ENCODE data around the gene CLTB. TPM values are rescaled to one million over a fixed set of nuclear protein-coding genes. Genes with fewer than 3 reads are reported as not detected.

Gene CLTB
- total and polyA plus RNA-seq, 10 of the 15 experiments (the other 5 are each of a cell fraction or from before 2014, with no cell fraction given) = 1.6 to 52.8 (median 36.9) TPM

DNA sequence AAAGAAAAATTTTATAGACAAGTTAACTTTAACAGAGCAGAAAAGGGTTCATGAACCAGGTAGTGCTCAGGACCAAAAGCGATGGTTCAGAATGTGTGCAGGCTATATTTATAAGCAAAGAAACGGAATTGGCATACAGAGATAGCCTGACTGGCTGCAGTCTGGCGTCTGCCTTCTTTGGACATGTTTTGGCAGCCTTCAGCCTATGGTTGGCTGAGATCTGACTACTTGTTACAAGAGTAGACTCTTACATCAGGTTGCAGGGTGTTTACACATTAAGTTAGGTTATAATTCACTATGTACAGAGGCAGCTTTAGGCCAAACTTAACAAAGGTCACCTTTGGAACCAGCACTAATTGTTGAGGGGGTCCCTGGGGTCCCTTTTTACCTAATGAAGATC, 34.9 kb downstream of the CLTB start:
- Histone ChIP-seq H3K79me2 (ENCODE audit: control insufficient read depth, insufficient read depth, low read length) (peaks cover 15% of the 10 kb centered on the region), H3K36me3 (ENCODE audit: control insufficient read depth in 2 of 2, insufficient read depth in 2 of 2, low read length in 1 of 2) (peaks cover 21 to 25% of the 10 kb centered on the region in 2 experiments), H4K20me1 (ENCODE audit: control insufficient read depth, insufficient read depth) (peaks cover 3% of the 10 kb centered on the region; the same call in 1 of the 2 replicates), H3K9me3 (replicated peaks; ENCODE audit: control insufficient read depth, insufficient read depth, low read length) (no peaks in the 10 kb centered on the region; the same call in 2 of the 3 replicates), H3K27me3 (replicated peaks in 1 of 2; ENCODE audit: control insufficient read depth in 2 of 2, insufficient read depth in 2 of 2, low read length in 1 of 2) (no peaks in the 10 kb centered on the region), H3K9ac (ENCODE audit: control insufficient read depth, insufficient read depth, low read length) (no peak overlapping the region), H3K4me1 (ENCODE audit: control insufficient read depth, insufficient read depth, low read length) (peaks cover under 1% of the 10 kb centered on the region; the same call in 1 of the 2 replicates), H3K4me3 (no peak overlapping the region), H3K4me2 (ENCODE audit: control insufficient read depth, insufficient read depth) (no peak overlapping the region), H3K27ac (ENCODE audit: control insufficient read depth, insufficient read depth) (no peak overlapping the region), H2AFZ (ENCODE audit: control insufficient read depth, low read depth, low read length) (no peak overlapping the region)
- FAIRE-seq (no peak), DNase-seq (ENCODE audit: low read depth, low spot score) (no peak), ATAC-seq (no peak)
- no TSS peak for BruUV-seq (replicated peaks)
- ChIA-PET CTCF (no interaction called here), POLR2A (no interaction called here), SMC1A (ENCODE audit: uncharacterized antibody, unreplicated experiment) (interaction anchor here (1.0 kb wide), 1 partner anchor 54 kb away, joined by 3 read pairs; no protein-coding TSS in a partner anchor), RAD21 (ENCODE audit: unreplicated experiment) (no interaction called here)
- intact Hi-C loops (cut with micrococcal nuclease; ENCODE audit: unreplicated experiment) (loop anchor here (10.0 kb wide), 1 partner anchor 153 kb away; the partner anchor contains the start of gene RNF44), in situ Hi-C loops (cut with MboI) (no loop called here)
- 98% methylated on average over 3 of the region's 3 CpGs for WGBS (ENCODE audit: insufficient coverage, insufficient replicate concordance, low lambda C conversion rate, missing lambda C conversion rate)
- TF ChIP-seq SKIL (IDR thresholded peaks at IDR 0.05; ENCODE audit: low read depth, poor library complexity, severe bottlenecking) = no peak

GRCh38 chr5:176379881-176380280, 36.5 kb downstream of the CLTB start:
- no TSS peak for BruUV-seq (replicated peaks)
- H3K9ac ChIP-seq (ENCODE audit: control insufficient read depth, insufficient read depth, low read length) = no peak overlapping the region
- H3K4me3 ChIP-seq = no peak overlapping the region
- no peak overlapping the region for H3K27ac ChIP-seq (ENCODE audit: control insufficient read depth, insufficient read depth)
- no peaks in the 10 kb centered on the region for H3K79me2 ChIP-seq (ENCODE audit: control insufficient read depth, insufficient read depth, low read length)
- peak; percentile 68 for FAIRE-seq
- H3K36me3 ChIP-seq (ENCODE audit: control insufficient read depth in 2 of 2, insufficient read depth in 2 of 2, low read length in 1 of 2) = peaks cover 8 to 21% of the 10 kb centered on the region in 2 experiments; a peak in 3 of 4 replicates
- in situ Hi-C loops (cut with MboI) (no loop called here), intact Hi-C loops (cut with micrococcal nuclease; ENCODE audit: unreplicated experiment) (loop anchor here (10.0 kb wide), 1 partner anchor 155 kb away; the partner anchor contains the start of gene RNF44)
- peak; percentile 87 for ATAC-seq
- no peak overlapping the region for H2AFZ ChIP-seq (ENCODE audit: control insufficient read depth, low read depth, low read length)
- CTCF ChIA-PET = no interaction called here
- no peak overlapping the region for H3K4me2 ChIP-seq (ENCODE audit: control insufficient read depth, insufficient read depth)
- no peaks in the 10 kb centered on the region for H3K4me1 ChIP-seq (ENCODE audit: control insufficient read depth, insufficient read depth, low read length)
- POLR2A ChIA-PET = interaction anchor here (1.0 to 1.5 kb wide), 4 partner anchors 9 to 26 kb away, joined by 3 to 7 read pairs (median 4); partner anchors contain the start of genes HIGD2A and NOP16
- SMC1A ChIA-PET (ENCODE audit: uncharacterized antibody, unreplicated experiment) = interaction anchor here (1.2 kb wide), 1 partner anchor 18 kb away, joined by 7 read pairs; the partner anchor contains the start of gene KIAA1191
- no peaks in the 10 kb centered on the region for H3K27me3 ChIP-seq (replicated peaks in 1 of 2; ENCODE audit: control insufficient read depth in 2 of 2, insufficient read depth in 2 of 2, low read length in 1 of 2)
- 45% methylated on average over 3 of the region's 3 CpGs for WGBS (ENCODE audit: insufficient coverage, insufficient replicate concordance, low lambda C conversion rate, missing lambda C conversion rate)
- no peaks in the 10 kb centered on the region for H4K20me1 ChIP-seq (ENCODE audit: control insufficient read depth, insufficient read depth)
- DNase-seq (ENCODE audit: low read depth, low spot score) = no peak
- RAD21 ChIA-PET (ENCODE audit: unreplicated experiment) = interaction anchor here (1.0 to 1.5 kb wide), 2 partner anchors 9 to 18 kb away, joined by 3 to 4 read pairs; partner anchors contain the start of gene KIAA1191
- no peaks in the 10 kb centered on the region; the same call in 2 of the 3 replicates for H3K9me3 ChIP-seq (replicated peaks; ENCODE audit: control insufficient read depth, insufficient read depth, low read length)
- TF ChIP-seq TCF12 (IDR thresholded peaks at IDR 0.05; ENCODE audit: low read depth, low read length) = no peak
- TF ChIP-seq KAT2A (conservative IDR thresholded peaks at IDR 0.05; ENCODE audit: control insufficient read depth, low read depth, low read length) = no peak
- TF ChIP-seq SPI1 (IDR thresholded peaks at IDR 0.05; ENCODE audit: borderline replicate concordance, insufficient read depth, low read depth, low read length) = peak; percentile 84

All from GM12878 (cell line).